HG03571 (cell line): Measurements from ENCODE around the gene KCNQ5.

Experiments
- ATAC-seq: cut with Tn5 transposase; IDR thresholded peaks from one replicate; pipeline ENCODE4 v1.9.1; 2021; ENCODE audit not compliant: unreplicated experiment

The KCNQ5 gene

GRCh38 chr6:72740135-72740534 lies 118.3 kb downstream of the KCNQ5 start:
- ATAC-seq = peak; percentile 81

GRCh38 chr6:72741083-72741482 lies 119.2 kb downstream of the KCNQ5 start:
- no peak for ATAC-seq

GRCh38 chr6:72742001-72742673 lies 120.3 kb downstream of the KCNQ5 start:
- no peak for ATAC-seq

- ATAC-seq = no peak
Observed at GRCh38 chr6:72746276-72746675, 124.4 kb downstream of the KCNQ5 start.

GRCh38 chr6:72748759-72749158 lies 126.9 kb downstream of the KCNQ5 start:
- no peak for ATAC-seq

GRCh38 chr6:72755752-72756151 lies 133.9 kb downstream of the KCNQ5 start:
- no peak for ATAC-seq

GRCh38 chr6:72757048-72757447 lies 135.2 kb downstream of the KCNQ5 start:
- no peak for ATAC-seq

- ATAC-seq = no peak
Observed at GRCh38 chr6:72757926-72758325, 136.1 kb downstream of the KCNQ5 start.

- ATAC-seq = no peak
Observed at GRCh38 chr6:72758901-72759300, 137.0 kb downstream of the KCNQ5 start.

GRCh38 chr6:72760114-72760793 lies 138.4 kb downstream of the KCNQ5 start:
- no peak for ATAC-seq

- ATAC-seq = no peak
Observed at GRCh38 chr6:72761761-72762160, 139.9 kb downstream of the KCNQ5 start.

- ATAC-seq = peak; percentile 57
Observed at GRCh38 chr6:72769459-72770125, 147.7 kb downstream of the KCNQ5 start.

GRCh38 chr6:72770959-72771358 lies 149.1 kb downstream of the KCNQ5 start:
- no peak for ATAC-seq

- ATAC-seq = no peak
Observed at GRCh38 chr6:72776456-72776855, 154.6 kb downstream of the KCNQ5 start.

GRCh38 chr6:72781624-72782023 lies 159.8 kb downstream of the KCNQ5 start:
- no peak for ATAC-seq

GRCh38 chr6:72783035-72783434 lies 161.2 kb downstream of the KCNQ5 start:
- ATAC-seq = no peak

- ATAC-seq = no peak
Observed at GRCh38 chr6:72783666-72784065, 161.8 kb downstream of the KCNQ5 start.

GRCh38 chr6:72784071-72784470 lies 162.2 kb downstream of the KCNQ5 start:
- no peak for ATAC-seq

- no peak for ATAC-seq
Observed at GRCh38 chr6:72784581-72784980, 162.7 kb downstream of the KCNQ5 start.

- ATAC-seq = no peak
Observed at GRCh38 chr6:72787391-72788031, 165.6 kb downstream of the KCNQ5 start.

- no peak for ATAC-seq
Observed at GRCh38 chr6:72788188-72788587, 166.3 kb downstream of the KCNQ5 start.

- ATAC-seq = no peak
Observed at GRCh38 chr6:72789145-72789544, 167.3 kb downstream of the KCNQ5 start.
